SK-N-SH (cell line): ENCODE results near the gene CCND3. TPM values are rescaled to one million over a fixed set of nuclear protein-coding genes. Genes with fewer than 3 reads are reported as not detected.

ENCODE experiments used
- CTCF ChIA-PET: fragments of 300-600, 350-600 bp; formaldehyde crosslinking; extraction: SDS; loops from one replicate; lab custom pipeline; 2021; lab: Yijun Ruan, JAX
- POLR2A ChIA-PET: fragments of 350-600 bp; sonication (Branson Sonifier 250); formaldehyde crosslinking; extraction: SDS; loops from one replicate; lab custom pipeline; 2020; ENCODE audit warnings: antibody characterized with exemption, inconsistent platforms; lab: Yijun Ruan, JAX
- DNase-seq: peaks from one replicate; pipeline ENCODE4 v3.0.0; 2012
- H2AFZ ChIP-seq: fragments of 200-600 bp; sonication (generic); 2 replicates; pipeline ENCODE4 v1.8.1; 2016; ENCODE audit warnings: antibody characterized with exemption, mild to moderate bottlenecking, low read depth
- H3F3A ChIP-seq: fragments of 200-600 bp; sonication (generic); replicated peaks from 2 replicates; pipeline ENCODE3; 2016; ENCODE audit warnings: antibody characterized with exemption, mild to moderate bottlenecking; ENCODE audit not compliant: insufficient read depth
- H3K27ac ChIP-seq, 2 experiments: fragments of 200-500 bp in 1 of 2; fragments of 200-600 bp in 1 of 2; sonication (Bioruptor generic) in 1 of 2; sonication (generic), shearing (Covaris generic) in 1 of 2; 2 replicates each; pipeline versions ENCODE4 v1.5.1 to v1.6.1; 2014 to 2016; ENCODE audit warnings: low read depth in 2 of 2, inconsistent platforms in 1 of 2, low read length in 1 of 2, mild to moderate bottlenecking in 1 of 2, mixed read lengths in 1 of 2
- H3K27me3 ChIP-seq: fragments of 200-600 bp; sonication (generic), shearing (Covaris generic); 2 replicates; pipeline ENCODE4 v1.6.1; 2016; ENCODE audit warnings: mixed run types; ENCODE audit not compliant: insufficient read depth
- H3K36me3 ChIP-seq, 2 experiments: fragments of 200-500 bp in 1 of 2; fragments of 200-600 bp in 1 of 2; sonication (Bioruptor generic) in 1 of 2; sonication (generic) in 1 of 2; replicated peaks in 1 of 2; 2 replicates each; pipeline versions ENCODE3 to v1.5.1; 2014 to 2016; ENCODE audit warnings: low read length in 1 of 2, mild to moderate bottlenecking in 1 of 2; ENCODE audit not compliant: insufficient read depth in 2 of 2, control insufficient read depth in 1 of 2
- H3K4me1 ChIP-seq, 2 experiments: fragments of 200-500 bp in 1 of 2; fragments of 200-600 bp in 1 of 2; sonication (Bioruptor generic) in 1 of 2; sonication (generic), shearing (Covaris generic) in 1 of 2; 2 replicates each; pipeline versions ENCODE4 v1.5.1 to v1.6.1; 2014 to 2016; ENCODE audit warnings: low read depth in 1 of 2, low read length in 1 of 2, mixed run types in 1 of 2; ENCODE audit not compliant: insufficient read depth in 2 of 2, control insufficient read depth in 1 of 2
- H3K4me2 ChIP-seq: fragments of 200-600 bp; sonication (generic), shearing (Covaris generic); 2 replicates; pipeline ENCODE4 v1.6.1; 2017; ENCODE audit warnings: mixed run types
- H3K4me3 ChIP-seq, 2 experiments: fragments of 200-500 bp in 1 of 2; fragments of 200-600 bp in 1 of 2; sonication (Bioruptor generic) in 1 of 2; sonication (generic), shearing (Covaris generic) in 1 of 2; 2 replicates each; pipeline versions ENCODE4 v1.5.1 to v1.8.1; 2014 to 2016; ENCODE audit warnings: low read depth in 2 of 2, inconsistent platforms in 1 of 2, low read length in 1 of 2, mild to moderate bottlenecking in 1 of 2, mixed read lengths in 1 of 2, moderate library complexity in 1 of 2
- H3K79me2 ChIP-seq: fragments of 200-600 bp; sonication (generic); 2 replicates; pipeline ENCODE4 v1.8.1; 2017; ENCODE audit warnings: mild to moderate bottlenecking; ENCODE audit not compliant: insufficient read depth
- H3K9ac ChIP-seq: fragments of 200-600 bp; sonication (generic); 2 replicates; pipeline ENCODE4 v1.6.1; 2017; ENCODE audit warnings: mixed run types
- H3K9me2 ChIP-seq: fragments of 200-600 bp; sonication (generic); 2 replicates; pipeline ENCODE4 v1.6.1; 2017; ENCODE audit warnings: mixed run types
- H3K9me3 ChIP-seq: fragments of 200-600 bp; sonication (generic); 2 replicates; pipeline ENCODE4 v1.6.1; 2017; ENCODE audit warnings: mixed run types, mild to moderate bottlenecking, moderate library complexity
- H4K20me1 ChIP-seq: fragments of 200-600 bp; sonication (generic); 2 replicates; pipeline ENCODE4 v1.6.1; 2017; ENCODE audit warnings: mild to moderate bottlenecking, mixed run types; ENCODE audit not compliant: insufficient read depth
- CHD2 ChIP-seq: fragments of 150-350 bp; IDR thresholded peaks from 2 replicates; pipeline ENCODE4 v1.6.1; 2018; ENCODE audit warnings: low read length; ENCODE audit not compliant: partially characterized antibody
- FOSL2 ChIP-seq: IDR thresholded peaks from 2 replicates; pipeline ENCODE4 v1.4.0; 2012; ENCODE audit warnings: low read depth, mild to moderate bottlenecking, moderate library complexity, borderline replicate concordance
- GABPA ChIP-seq: IDR thresholded peaks from 2 replicates; pipeline ENCODE4 v1.4.0; 2012; ENCODE audit warnings: low read depth, mild to moderate bottlenecking
- JUND ChIP-seq: IDR thresholded peaks from 2 replicates; pipeline ENCODE4 v1.4.0; 2012
- MEF2A ChIP-seq: IDR thresholded peaks from 2 replicates; pipeline ENCODE4 v1.4.0; 2012; ENCODE audit warnings: low read depth, borderline replicate concordance
- NFIC ChIP-seq: IDR thresholded peaks from 2 replicates; pipeline ENCODE4 v1.4.0; 2012; ENCODE audit warnings: borderline replicate concordance
- NRF1 ChIP-seq: IDR thresholded peaks from 2 replicates; pipeline ENCODE4 v1.6.1; 2012; ENCODE audit warnings: low read depth, mild to moderate bottlenecking, low read length
- RCOR1 ChIP-seq: fragments of 150-350 bp; IDR thresholded peaks from 2 replicates; pipeline ENCODE4 v1.6.1; 2017; ENCODE audit warnings: antibody characterized with exemption, low read length
- RFX5 ChIP-seq: IDR thresholded peaks from 2 replicates; pipeline ENCODE4 v1.6.1; 2012; ENCODE audit warnings: mild to moderate bottlenecking, improper control_type of control experiment, low read length
- RXRA ChIP-seq: IDR thresholded peaks from 2 replicates; pipeline ENCODE4 v1.4.0; 2012; ENCODE audit warnings: low read depth, mild to moderate bottlenecking, borderline replicate concordance
- SMC3 ChIP-seq: IDR thresholded peaks from 2 replicates; pipeline ENCODE4 v1.6.1; 2012; ENCODE audit warnings: low read depth, low read length, improper control_type of control experiment
- TAF1 ChIP-seq: IDR thresholded peaks from 2 replicates; pipeline ENCODE4 v1.6.1; 2012; ENCODE audit warnings: low read depth, mild to moderate bottlenecking, low read length, moderate library complexity, borderline replicate concordance
- TCF12 ChIP-seq: IDR thresholded peaks from 2 replicates; pipeline ENCODE4 v1.4.0; 2012
- TEAD4 ChIP-seq: IDR thresholded peaks from 2 replicates; pipeline ENCODE4 v1.4.0; 2012; ENCODE audit warnings: mild to moderate bottlenecking, borderline replicate concordance; ENCODE audit not compliant: insufficient read depth
- USF1 ChIP-seq: IDR thresholded peaks from 2 replicates; pipeline ENCODE4 v1.4.0; 2012; ENCODE audit warnings: low read depth, borderline replicate concordance
- YY1 ChIP-seq: IDR thresholded peaks from 2 replicates; pipeline ENCODE4 v1.4.0; 2012; ENCODE audit warnings: low read depth, mild to moderate bottlenecking
- WGBS: methylation state at CpG from one replicate; pipeline ENCODE4 v1.1.6; 2017; ENCODE audit warnings: low lambda C conversion rate; 5-methylcytosine and 5-hydroxymethylcytosine counted together
- polyA plus RNA-seq, 3 experiments: library from polyadenylated mRNA; depleted of rRNA; stranded (reverse); fragments of >200 nt; gene quantifications; 2 replicates each; pipeline ENCODE4 v1.2.3, GENCODE V29; 2012
- TF ChIP-seq, protein P1 (sequence below): fragments of 150-350 bp; IDR thresholded peaks from 2 replicates; pipeline ENCODE4 v1.6.1; 2016; ENCODE audit warnings: mild to moderate bottlenecking, low read depth, low read length
- TF ChIP-seq, protein P2 (sequence below): IDR thresholded peaks from 2 replicates; pipeline ENCODE4 v1.4.0; 2012; ENCODE audit warnings: low read depth, borderline replicate concordance
- TF ChIP-seq, protein P3 (sequence below): IDR thresholded peaks from 2 replicates; pipeline ENCODE4; 2012
- TF ChIP-seq, protein P4 (sequence below): IDR thresholded peaks from 2 replicates; pipeline ENCODE4 v1.6.1; 2012; ENCODE audit warnings: mild to moderate bottlenecking, low read depth, low read length, moderate library complexity

CCND3 gene
- polyA plus RNA-seq, 1 of the 3 experiments (the other 2 are of a cell fraction): 26.6 TPM

GRCh38 chr6:41884957-41885356 lies 56.7 kb downstream of the CCND3 start:
- Histone ChIP-seq H3K4me3 (no peak overlapping the region), H3K9ac (no peak overlapping the region), H3K27me3 (no peaks in the 10 kb centered on the region), H3K27ac (no peak overlapping the region), H3K9me3 (no peaks in the 10 kb centered on the region), H3K9me2 (no peaks in the 10 kb centered on the region), H3K36me3 (no peaks in the 10 kb centered on the region), H3K79me2 (no peaks in the 10 kb centered on the region), H2AFZ (no peak overlapping the region), H3F3A (no peaks in the 10 kb centered on the region), H3K4me1 (peaks cover 0 to 4% of the 10 kb centered on the region in 2 experiments; a peak in 1 of 4 replicates), H4K20me1 (no peaks in the 10 kb centered on the region), H3K4me2 (no peak overlapping the region)
- no peak for DNase-seq
- ChIA-PET CTCF (interaction anchor here (1.7 kb wide), 1 partner anchor 38 kb away, joined by 4 read pairs; no protein-coding TSS in a partner anchor), POLR2A (no interaction called here)
- no peak for TF ChIP-seq JUND
- no peak for TF ChIP-seq TEAD4
- TF ChIP-seq FOSL2: no peak
- TF ChIP-seq USF1: no peak
- TF ChIP-seq RXRA: no peak
- TF ChIP-seq, protein P1, sequence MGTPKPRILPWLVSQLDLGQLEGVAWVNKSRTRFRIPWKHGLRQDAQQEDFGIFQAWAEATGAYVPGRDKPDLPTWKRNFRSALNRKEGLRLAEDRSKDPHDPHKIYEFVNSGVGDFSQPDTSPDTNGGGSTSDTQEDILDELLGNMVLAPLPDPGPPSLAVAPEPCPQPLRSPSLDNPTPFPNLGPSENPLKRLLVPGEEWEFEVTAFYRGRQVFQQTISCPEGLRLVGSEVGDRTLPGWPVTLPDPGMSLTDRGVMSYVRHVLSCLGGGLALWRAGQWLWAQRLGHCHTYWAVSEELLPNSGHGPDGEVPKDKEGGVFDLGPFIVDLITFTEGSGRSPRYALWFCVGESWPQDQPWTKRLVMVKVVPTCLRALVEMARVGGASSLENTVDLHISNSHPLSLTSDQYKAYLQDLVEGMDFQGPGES: no peak
- TF ChIP-seq, protein P2, sequence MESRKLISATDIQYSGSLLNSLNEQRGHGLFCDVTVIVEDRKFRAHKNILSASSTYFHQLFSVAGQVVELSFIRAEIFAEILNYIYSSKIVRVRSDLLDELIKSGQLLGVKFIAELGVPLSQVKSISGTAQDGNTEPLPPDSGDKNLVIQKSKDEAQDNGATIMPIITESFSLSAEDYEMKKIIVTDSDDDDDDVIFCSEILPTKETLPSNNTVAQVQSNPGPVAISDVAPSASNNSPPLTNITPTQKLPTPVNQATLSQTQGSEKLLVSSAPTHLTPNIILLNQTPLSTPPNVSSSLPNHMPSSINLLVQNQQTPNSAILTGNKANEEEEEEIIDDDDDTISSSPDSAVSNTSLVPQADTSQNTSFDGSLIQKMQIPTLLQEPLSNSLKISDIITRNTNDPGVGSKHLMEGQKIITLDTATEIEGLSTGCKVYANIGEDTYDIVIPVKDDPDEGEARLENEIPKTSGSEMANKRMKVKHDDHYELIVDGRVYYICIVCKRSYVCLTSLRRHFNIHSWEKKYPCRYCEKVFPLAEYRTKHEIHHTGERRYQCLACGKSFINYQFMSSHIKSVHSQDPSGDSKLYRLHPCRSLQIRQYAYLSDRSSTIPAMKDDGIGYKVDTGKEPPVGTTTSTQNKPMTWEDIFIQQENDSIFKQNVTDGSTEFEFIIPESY: no peak
- TF ChIP-seq, protein P3, sequence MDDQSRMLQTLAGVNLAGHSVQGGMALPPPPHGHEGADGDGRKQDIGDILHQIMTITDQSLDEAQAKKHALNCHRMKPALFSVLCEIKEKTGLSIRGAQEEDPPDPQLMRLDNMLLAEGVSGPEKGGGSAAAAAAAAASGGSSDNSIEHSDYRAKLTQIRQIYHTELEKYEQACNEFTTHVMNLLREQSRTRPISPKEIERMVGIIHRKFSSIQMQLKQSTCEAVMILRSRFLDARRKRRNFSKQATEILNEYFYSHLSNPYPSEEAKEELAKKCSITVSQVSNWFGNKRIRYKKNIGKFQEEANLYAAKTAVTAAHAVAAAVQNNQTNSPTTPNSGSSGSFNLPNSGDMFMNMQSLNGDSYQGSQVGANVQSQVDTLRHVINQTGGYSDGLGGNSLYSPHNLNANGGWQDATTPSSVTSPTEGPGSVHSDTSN: no peak
- TF ChIP-seq, protein P4, sequence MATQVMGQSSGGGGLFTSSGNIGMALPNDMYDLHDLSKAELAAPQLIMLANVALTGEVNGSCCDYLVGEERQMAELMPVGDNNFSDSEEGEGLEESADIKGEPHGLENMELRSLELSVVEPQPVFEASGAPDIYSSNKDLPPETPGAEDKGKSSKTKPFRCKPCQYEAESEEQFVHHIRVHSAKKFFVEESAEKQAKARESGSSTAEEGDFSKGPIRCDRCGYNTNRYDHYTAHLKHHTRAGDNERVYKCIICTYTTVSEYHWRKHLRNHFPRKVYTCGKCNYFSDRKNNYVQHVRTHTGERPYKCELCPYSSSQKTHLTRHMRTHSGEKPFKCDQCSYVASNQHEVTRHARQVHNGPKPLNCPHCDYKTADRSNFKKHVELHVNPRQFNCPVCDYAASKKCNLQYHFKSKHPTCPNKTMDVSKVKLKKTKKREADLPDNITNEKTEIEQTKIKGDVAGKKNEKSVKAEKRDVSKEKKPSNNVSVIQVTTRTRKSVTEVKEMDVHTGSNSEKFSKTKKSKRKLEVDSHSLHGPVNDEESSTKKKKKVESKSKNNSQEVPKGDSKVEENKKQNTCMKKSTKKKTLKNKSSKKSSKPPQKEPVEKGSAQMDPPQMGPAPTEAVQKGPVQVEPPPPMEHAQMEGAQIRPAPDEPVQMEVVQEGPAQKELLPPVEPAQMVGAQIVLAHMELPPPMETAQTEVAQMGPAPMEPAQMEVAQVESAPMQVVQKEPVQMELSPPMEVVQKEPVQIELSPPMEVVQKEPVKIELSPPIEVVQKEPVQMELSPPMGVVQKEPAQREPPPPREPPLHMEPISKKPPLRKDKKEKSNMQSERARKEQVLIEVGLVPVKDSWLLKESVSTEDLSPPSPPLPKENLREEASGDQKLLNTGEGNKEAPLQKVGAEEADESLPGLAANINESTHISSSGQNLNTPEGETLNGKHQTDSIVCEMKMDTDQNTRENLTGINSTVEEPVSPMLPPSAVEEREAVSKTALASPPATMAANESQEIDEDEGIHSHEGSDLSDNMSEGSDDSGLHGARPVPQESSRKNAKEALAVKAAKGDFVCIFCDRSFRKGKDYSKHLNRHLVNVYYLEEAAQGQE: no peak
- TF ChIP-seq TAF1: no peak
- no peak for TF ChIP-seq GABPA
- TF ChIP-seq TCF12: no peak
- TF ChIP-seq CHD2: no peak
- TF ChIP-seq RCOR1: no peak
- no peak for TF ChIP-seq MEF2A
- TF ChIP-seq RFX5: no peak
- TF ChIP-seq NRF1: no peak
- no peak for TF ChIP-seq SMC3
- TF ChIP-seq NFIC: no peak
- no peak for TF ChIP-seq YY1
- WGBS: 93% methylated on average over 5 of the region's 5 CpGs
